Measurements from ENCODE around the gene ARMC8.

DNA sequence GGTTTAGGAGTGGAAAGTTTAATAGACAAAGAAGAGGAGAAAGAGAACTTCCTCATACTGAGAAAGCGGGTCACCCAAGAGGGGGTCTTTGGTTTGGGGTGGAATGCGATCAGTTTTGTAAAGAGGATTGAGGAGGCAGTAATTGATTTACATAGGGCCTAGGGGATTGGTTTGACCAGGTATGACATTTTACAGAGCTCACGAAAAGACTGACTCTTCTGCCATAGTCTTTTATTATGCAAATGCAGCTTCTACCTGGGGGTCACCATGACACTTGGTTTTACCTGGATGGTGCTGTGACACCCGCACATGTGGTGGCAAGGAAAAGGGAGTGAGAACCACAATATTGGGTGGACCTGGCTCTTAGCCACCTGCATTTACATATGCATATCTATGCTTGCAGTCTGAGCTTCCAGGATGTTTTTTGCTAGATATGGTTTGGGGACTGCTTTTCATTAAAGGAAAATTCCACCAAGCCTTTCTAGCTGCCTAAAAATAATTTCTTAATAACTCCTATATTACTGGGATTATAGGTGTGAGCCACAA lies 149.4 kb downstream of the ARMC8 start:
- TF ChIP-seq EZH2 (IDR thresholded peaks at IDR 0.05; ENCODE audit: borderline replicate concordance, low read length), result no peak
- TF ChIP-seq, protein P1, sequence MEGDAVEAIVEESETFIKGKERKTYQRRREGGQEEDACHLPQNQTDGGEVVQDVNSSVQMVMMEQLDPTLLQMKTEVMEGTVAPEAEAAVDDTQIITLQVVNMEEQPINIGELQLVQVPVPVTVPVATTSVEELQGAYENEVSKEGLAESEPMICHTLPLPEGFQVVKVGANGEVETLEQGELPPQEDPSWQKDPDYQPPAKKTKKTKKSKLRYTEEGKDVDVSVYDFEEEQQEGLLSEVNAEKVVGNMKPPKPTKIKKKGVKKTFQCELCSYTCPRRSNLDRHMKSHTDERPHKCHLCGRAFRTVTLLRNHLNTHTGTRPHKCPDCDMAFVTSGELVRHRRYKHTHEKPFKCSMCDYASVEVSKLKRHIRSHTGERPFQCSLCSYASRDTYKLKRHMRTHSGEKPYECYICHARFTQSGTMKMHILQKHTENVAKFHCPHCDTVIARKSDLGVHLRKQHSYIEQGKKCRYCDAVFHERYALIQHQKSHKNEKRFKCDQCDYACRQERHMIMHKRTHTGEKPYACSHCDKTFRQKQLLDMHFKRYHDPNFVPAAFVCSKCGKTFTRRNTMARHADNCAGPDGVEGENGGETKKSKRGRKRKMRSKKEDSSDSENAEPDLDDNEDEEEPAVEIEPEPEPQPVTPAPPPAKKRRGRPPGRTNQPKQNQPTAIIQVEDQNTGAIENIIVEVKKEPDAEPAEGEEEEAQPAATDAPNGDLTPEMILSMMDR (IDR thresholded peaks at IDR 0.05; ENCODE audit: low read length), result no peak

All from OCI-LY1 (cell line).